Thyroid gland (tissue), 4 donors: ENCODE measurements around the gene GPR12. TPM values are rescaled to one million over a fixed set of nuclear protein-coding genes. Genes with fewer than 3 reads are reported as not detected.

Experiments used
- DNase-seq, 2 donors: peaks; one replicate each; pipeline ENCODE4 v3.0.0-alpha.2; 2019
- H3K27ac ChIP-seq, 3 donors: fragments of 200-600 bp; sonication (generic); 1 replicate in 2 of 3; 2 replicates in 1 of 3; pipeline ENCODE4 v1.5.1; 2016 to 2019; ENCODE audit warnings: mild to moderate bottlenecking in 1 of 3, moderate library complexity in 1 of 3
- H3K27me3 ChIP-seq: fragments of 200-600 bp; sonication (generic); one replicate; pipeline ENCODE4 v1.5.1; 2019
- H3K36me3 ChIP-seq, 2 donors: fragments of 200-600 bp; sonication (generic); one replicate each; pipeline ENCODE4 v1.5.1; 2016 to 2019
- H3K4me1 ChIP-seq, 2 donors: fragments of 200-600 bp; sonication (generic); one replicate each; pipeline ENCODE4 v1.5.1; 2017 to 2019
- H3K4me3 ChIP-seq, 3 donors: fragments of 200-600 bp; sonication (generic); replicated peaks in 1 of 3; 1 replicate in 2 of 3; 2 replicates in 1 of 3; pipeline ENCODE4 v1.5.1; 2016; ENCODE audit warnings: mild to moderate bottlenecking in 1 of 3
- H3K9me3 ChIP-seq: fragments of 200-600 bp; sonication (generic); one replicate; pipeline ENCODE4 v1.5.1; 2017
- POLR2A ChIP-seq, 2 donors: fragments of 450-650 bp; IDR thresholded peaks; one replicate each; pipeline ENCODE4 v1.6.1; 2017; ENCODE audit warnings: antibody characterized with exemption in 2 of 2, mild to moderate bottlenecking in 2 of 2, moderate library complexity in 1 of 2
- WGBS, 2 donors: methylation state at CpG; one replicate each; pipeline ENCODE4 v1.1.5; 2017; 5-methylcytosine and 5-hydroxymethylcytosine counted together
- intact Hi-C: fragments of 100-400 bp; cut with DNase I; formaldehyde crosslinking; loops from one replicate; pipeline ENCODE4 v1.15.1; 2023
- total RNA-seq, 4 donors: library from RNA; depleted of rRNA; stranded (reverse); fragments of >200 nt; gene quantifications; one replicate each; pipeline ENCODE4 v1.2.3, GENCODE V29; 2016
- TF ChIP-seq, protein P1 (sequence below), 6 experiments: fragments of 200-600 bp in 3 of 6; fragments of 450-650 bp in 3 of 6; sonication (generic) in 3 of 6; IDR thresholded peaks; one replicate each; pipeline ENCODE4 v1.5.1; 2016 to 2019; ENCODE audit warnings: antibody characterized with exemption in 6 of 6, mild to moderate bottlenecking in 2 of 6, inconsistent platforms in 1 of 6, moderate library complexity in 1 of 6

The GPR12 gene
- total RNA-seq, 4 donors from 2014 or later = under 0.01 to 0.33 (median 0.33) TPM; not detected in 1

DNA sequence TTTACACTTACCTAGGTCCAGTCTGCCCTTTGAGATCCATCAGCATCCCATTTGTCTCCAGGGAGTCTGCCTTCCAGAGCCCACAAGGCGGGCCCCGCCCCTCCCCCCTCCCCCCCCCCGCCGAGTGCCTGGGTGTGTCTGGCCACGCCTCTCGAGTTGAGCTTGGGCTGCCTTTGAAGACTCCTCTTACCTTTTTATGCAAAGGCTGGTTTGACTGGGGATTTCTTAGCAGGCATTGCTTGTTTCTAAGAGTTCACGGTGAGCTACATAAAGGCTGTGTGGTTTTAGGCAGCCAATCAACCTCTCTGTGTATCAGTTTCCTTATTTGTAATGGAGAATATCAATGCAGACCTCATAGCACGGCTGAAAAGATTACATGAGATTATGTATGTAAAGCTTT is 11.3 kb downstream of the GPR12 start:
- 37 to 48% methylated on average over 7 to 8 of the region's 8 CpGs for WGBS, 2 donors
- intact Hi-C loops = no loop called here
- no peaks in the 10 kb centered on the region for H3K27me3 ChIP-seq
- no peak for DNase-seq
- no peak for TF ChIP-seq POLR2A (IDR thresholded peaks at IDR 0.05)
- TF ChIP-seq, protein P1, sequence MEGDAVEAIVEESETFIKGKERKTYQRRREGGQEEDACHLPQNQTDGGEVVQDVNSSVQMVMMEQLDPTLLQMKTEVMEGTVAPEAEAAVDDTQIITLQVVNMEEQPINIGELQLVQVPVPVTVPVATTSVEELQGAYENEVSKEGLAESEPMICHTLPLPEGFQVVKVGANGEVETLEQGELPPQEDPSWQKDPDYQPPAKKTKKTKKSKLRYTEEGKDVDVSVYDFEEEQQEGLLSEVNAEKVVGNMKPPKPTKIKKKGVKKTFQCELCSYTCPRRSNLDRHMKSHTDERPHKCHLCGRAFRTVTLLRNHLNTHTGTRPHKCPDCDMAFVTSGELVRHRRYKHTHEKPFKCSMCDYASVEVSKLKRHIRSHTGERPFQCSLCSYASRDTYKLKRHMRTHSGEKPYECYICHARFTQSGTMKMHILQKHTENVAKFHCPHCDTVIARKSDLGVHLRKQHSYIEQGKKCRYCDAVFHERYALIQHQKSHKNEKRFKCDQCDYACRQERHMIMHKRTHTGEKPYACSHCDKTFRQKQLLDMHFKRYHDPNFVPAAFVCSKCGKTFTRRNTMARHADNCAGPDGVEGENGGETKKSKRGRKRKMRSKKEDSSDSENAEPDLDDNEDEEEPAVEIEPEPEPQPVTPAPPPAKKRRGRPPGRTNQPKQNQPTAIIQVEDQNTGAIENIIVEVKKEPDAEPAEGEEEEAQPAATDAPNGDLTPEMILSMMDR (IDR thresholded peaks at IDR 0.05) = no peak
- H3K9me3 ChIP-seq = no peaks in the 10 kb centered on the region
- H3K4me3 ChIP-seq = no peak overlapping the region
- no peak overlapping the region for H3K27ac ChIP-seq
- H3K36me3 ChIP-seq = no peaks in the 10 kb centered on the region
- no peaks in the 10 kb centered on the region for H3K4me1 ChIP-seq

DNA sequence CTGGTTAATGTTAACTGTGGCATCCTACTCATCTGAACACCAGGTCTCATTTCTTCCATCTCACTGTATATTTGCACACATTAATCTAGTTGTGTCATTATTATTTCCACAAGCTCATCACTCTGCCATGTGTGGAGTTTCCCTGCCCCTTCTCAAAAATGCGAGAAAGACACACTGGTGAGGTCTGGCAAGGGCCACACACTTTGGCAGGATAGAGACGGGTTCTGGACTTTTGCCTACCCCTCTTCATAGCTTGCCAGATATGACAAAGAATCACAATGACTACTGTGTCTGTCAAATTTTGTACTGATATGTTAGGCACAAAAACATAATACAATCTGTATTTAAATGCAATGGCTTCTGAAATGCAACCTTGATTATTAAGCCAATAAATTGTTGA is 12.9 kb downstream of the GPR12 start:
- no peak for DNase-seq
- H3K27me3 ChIP-seq = no peaks in the 10 kb centered on the region
- no peak overlapping the region for H3K27ac ChIP-seq
- H3K4me3 ChIP-seq = no peak overlapping the region
- TF ChIP-seq, protein P1 (IDR thresholded peaks at IDR 0.05) = no peak
- no peak for TF ChIP-seq POLR2A (IDR thresholded peaks at IDR 0.05)
- no peaks in the 10 kb centered on the region for H3K9me3 ChIP-seq
- 59 to 75% methylated on average over 2 of the region's 2 CpGs for WGBS, 2 donors
- H3K4me1 ChIP-seq = no peaks in the 10 kb centered on the region
- intact Hi-C loops = no loop called here
- H3K36me3 ChIP-seq = no peaks in the 10 kb centered on the region

DNA sequence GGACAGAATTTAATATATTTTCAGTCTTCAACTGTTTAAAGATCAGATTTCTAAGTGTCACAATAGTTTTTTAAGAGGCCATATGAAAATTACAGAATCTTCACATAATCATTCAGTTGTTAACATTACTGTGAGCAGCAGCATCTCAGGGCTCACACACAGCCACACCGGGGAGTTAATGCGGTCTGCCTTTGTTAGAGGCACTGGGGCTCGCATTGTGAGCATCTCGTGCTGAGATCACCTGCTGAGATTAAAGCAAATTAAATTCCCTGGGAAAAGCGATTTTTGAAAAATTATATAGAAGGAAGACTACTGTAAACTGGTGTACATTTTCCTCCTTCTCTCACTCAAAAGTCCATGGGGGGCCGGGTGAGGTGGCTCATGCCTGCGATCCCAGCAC is 16.6 kb downstream of the GPR12 start:
- DNase-seq = no peak
- WGBS, 2 donors = 45 to 52% methylated on average over 7 of the region's 7 CpGs
- Histone ChIP-seq H3K27ac (no peak overlapping the region), H3K4me1 (no peaks in the 10 kb centered on the region), H3K27me3 (no peaks in the 10 kb centered on the region), H3K36me3 (no peaks in the 10 kb centered on the region), H3K4me3 (no peak overlapping the region), H3K9me3 (no peaks in the 10 kb centered on the region)
- intact Hi-C loops = no loop called here
- no peak for TF ChIP-seq POLR2A (IDR thresholded peaks at IDR 0.05)
- TF ChIP-seq, protein P1 (IDR thresholded peaks at IDR 0.05) = no peak

DNA sequence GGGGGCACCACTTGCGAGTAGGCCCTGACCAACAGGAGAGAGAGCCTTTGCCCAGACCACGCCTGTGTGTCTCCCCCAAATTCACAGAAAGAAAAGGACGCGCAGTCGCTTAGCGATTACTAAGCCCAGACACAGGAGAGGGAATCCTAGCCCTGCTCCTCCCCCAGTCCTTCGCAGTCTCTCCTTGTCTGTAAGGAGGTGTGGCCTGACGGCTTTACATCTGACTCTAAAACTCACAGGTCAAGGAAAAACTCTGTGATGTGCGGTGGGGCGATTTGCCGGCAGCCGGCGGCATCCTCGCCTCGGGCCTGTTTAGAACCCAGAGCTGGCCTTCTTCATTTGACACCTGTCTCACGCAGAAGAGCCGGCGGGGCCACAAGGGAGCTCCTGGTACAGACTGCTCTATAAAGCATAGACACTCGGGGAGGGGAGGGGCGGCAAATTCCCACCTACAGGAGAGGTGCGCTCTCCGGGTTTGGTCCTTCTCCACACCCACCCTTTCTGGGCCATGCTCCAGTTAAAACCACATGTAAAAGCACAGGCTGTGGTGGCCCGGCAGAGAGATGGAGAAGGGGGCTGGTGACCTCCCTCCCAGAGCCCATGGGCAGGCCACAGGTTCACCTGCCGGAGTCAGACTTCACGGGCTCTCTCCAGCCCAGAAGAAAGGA is 17.8 kb downstream of the GPR12 start:
- Histone ChIP-seq H3K36me3 (no peaks in the 10 kb centered on the region), H3K9me3 (no peaks in the 10 kb centered on the region), H3K27ac (no peak overlapping the region), H3K4me3 (no peak overlapping the region), H3K4me1 (no peaks in the 10 kb centered on the region), H3K27me3 (no peaks in the 10 kb centered on the region)
- intact Hi-C loops = no loop called here
- DNase-seq = no peak
- no peak for TF ChIP-seq POLR2A (IDR thresholded peaks at IDR 0.05)
- TF ChIP-seq, protein P1 (IDR thresholded peaks at IDR 0.05) = no peak
- WGBS, 2 donors = 38% methylated on average over 18 to 24 of the region's 25 CpGs

DNA sequence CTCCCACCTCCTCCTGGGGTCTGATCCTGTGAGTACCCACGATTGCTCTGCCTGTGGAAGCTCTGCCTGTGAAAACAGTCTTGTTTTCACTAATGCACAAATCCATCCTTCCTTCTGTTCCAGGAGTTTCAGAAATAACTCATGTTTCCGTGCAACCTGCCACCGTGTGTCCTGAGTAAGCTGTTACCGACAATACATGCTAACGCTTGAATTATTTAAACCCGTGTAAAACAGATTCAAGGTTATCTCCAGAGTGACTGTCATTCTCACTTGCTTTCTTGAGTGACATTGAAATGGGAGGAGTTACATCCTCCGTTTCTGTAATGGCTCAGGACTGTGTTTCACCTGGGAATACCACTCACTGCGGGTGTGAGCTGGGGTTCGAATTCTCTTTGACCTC is 24.9 kb downstream of the GPR12 start:
- intact Hi-C loops = no loop called here
- TF ChIP-seq, protein P1 (IDR thresholded peaks at IDR 0.05) = no peak
- TF ChIP-seq POLR2A (IDR thresholded peaks at IDR 0.05) = no peak
- no peaks in the 10 kb centered on the region for H3K27me3 ChIP-seq
- DNase-seq = no peak
- no peaks in the 10 kb centered on the region for H3K9me3 ChIP-seq
- no peaks in the 10 kb centered on the region for H3K4me1 ChIP-seq
- 74 to 76% methylated on average over 9 of the region's 9 CpGs for WGBS, 2 donors
- H3K27ac ChIP-seq = no peak overlapping the region
- H3K4me3 ChIP-seq = no peak overlapping the region
- no peaks in the 10 kb centered on the region for H3K36me3 ChIP-seq
